Pons (tissue), 1 donor: ENCODE data around the gene CCDC183.
"Not testable (repeated sequence)": the region's sequence is repeated elsewhere in the genome, so short reads cannot be mapped to it uniquely, and the experiment has no call there.

Source experiments
- DNase-seq: peaks from one replicate; pipeline ENCODE4 v3.0.0-alpha.2; 2016; ENCODE audit warnings: low spot score

CCDC183 gene

DNA sequence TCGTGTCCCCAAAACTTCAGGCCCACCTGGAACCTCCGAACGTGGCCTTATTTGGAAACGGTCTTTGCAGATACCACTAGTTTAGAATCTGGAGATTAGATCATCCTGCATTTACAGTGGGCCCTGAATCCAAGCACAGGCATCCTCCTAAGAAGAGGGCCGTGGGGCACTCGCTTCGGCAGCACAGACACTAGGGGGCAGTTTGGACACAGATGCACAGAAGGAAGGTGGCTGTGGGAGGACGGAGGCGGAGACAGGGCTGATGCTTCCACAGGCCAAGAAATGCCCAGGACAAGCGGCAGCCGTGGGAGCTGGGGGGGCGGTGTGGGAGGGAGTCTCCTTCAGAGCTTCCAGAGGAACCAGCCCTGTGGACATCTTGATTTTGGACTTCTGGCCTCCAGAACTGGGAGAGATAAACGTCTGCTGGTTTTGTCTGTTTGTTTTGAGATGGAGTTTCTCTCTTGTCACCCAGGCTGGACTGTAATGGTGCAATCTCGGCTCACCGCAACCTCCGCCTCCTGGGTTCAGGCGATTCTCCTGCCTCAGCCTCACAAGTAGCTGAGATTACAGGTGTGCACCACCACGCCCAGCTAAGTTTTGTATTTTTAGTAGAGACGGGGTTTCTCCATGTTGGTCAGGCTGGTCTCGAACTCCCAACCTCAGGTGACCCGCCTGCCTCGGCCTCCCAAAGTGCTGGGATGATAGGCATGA is 35.1 kb upstream of the CCDC183 start:
- DNase-seq, result peak; percentile 65

DNA sequence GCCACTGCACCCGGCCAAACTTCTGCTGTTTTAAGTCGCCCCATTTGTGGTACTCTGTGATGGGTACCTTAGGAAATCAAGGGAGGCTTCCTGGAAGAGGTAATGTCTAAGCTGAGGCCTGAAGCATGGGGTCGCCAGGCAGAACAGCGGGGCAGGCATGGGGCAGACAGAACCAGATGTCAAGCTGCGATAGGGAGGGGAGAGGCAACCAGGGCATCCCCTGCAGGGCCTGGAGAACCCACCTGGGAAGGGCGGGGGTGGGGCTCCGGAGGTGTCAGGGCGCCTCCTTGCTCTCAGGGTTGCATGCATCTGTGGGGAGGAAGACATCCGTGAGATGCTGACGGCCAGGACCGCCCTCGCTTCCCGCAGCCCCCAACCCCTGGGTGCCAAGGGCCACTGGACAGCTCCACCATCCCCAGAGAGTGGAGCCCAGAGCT is 34.6 kb upstream of the CCDC183 start:
- no peak for DNase-seq

DNA sequence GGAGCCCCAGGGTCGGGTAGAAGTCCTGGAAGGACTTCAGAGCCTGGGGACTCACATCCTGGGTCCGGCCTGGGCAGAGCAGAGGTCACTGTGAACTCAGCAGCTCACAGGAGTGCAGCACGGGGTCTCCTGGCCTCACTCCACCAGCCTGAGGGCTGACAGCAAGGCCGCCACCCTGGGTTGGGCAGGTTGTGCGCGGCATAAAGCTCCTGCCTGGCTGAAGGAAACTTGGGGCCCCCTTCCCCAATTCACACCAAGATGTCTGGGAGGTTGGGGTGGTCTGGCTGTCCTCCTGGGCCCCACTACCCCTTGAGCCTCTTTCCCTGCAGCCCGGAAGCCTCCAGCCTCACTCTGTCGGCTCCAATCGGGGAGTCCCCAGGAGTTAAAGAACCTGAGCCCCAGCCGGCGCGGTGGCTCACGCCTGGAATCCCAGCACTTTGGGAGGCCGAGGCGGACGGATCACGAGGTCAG is 33.9 kb upstream of the CCDC183 start:
- no peak for DNase-seq

DNA sequence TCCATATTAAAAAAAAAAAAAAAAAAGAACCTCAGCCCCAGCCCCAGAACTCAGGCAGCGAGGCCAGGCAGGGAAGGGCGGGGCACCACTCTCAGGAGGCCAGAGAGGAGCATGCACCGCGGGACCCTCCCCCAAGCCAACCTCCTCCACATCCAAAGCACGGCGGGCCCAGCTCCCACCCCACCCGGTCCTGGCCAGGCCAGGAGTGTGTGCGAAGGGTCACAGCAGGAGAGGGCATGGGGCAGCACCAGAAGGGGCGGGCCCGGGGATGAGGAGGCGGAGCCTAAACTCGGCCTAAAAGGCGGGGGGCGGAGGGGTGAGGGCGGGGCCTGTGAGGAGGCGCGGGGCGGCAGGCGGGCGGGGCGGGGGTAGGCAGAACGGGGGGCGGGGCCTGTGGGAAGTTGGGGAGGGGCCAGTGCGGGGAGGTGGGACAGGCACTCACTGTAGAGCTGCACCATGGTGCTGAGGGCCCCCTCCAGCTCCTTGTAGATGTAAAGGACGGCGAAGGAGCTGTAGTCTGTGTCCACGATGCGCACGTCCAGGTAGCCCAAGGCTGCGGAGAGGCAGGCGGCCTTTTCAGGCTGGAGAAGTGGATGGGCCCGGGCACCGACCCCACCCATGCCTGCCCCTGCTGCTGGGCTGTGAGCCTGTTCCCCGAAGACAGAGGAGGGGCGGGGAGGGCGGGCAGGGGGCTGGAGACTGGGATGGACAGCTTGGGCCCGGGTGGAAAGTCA is 33.1 kb upstream of the CCDC183 start:
- no peak for DNase-seq

DNA sequence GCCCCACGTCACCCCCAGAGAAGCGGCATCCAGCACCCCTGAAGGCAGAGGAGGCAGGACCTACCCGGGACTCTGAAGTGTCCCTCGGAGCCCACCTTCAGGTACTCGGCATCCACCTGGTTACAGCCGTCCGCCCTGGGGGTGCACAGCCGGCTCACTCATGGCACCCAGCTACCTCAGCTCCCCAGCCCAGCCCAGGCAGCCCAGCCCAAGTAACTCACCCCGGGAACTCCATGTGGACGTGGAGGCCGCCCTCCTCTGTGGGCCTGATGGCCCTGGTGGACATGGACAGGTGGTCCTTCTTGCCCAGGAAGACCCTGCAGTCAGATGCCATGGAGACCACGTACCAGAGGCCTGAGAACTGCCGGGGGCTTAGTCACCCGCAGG is 32.5 kb upstream of the CCDC183 start:
- DNase-seq, result no peak

DNA sequence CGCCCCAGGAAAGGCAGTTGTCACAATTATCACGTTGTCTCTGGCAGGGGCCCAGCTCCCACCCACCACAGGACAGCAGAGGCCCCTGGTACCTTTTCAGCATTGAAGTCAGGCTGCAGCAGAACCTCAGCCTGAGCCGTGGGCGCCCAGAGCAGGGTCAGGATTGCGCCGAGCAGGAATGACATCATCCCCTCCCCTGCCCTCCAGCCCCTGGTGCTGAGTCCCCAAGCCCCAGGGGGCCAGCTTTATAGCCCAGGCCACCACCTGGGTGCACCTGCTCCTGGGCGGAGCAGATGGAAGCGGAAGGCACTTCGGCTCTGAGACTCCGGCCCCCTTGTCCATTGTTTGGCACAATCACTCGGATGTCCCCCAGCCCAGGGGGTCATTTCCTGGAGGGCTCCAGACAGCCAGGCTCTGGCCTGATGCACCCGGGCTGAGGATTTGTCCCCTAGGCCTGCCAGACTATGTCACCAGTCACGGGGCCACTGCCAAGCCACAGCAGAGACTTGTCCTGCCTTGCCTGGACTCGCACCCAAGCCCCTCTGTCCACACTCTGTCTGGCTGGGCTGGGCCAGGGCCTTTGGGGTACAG is 31.7 kb upstream of the CCDC183 start, which contains the start of gene LCN15:
Gene LCN15, minus strand, starts transcription at position 218 of the 591 bp plus-strand sequence. Its CDS starts 30 bp downstream, at position 188.
- no peak for DNase-seq

DNA sequence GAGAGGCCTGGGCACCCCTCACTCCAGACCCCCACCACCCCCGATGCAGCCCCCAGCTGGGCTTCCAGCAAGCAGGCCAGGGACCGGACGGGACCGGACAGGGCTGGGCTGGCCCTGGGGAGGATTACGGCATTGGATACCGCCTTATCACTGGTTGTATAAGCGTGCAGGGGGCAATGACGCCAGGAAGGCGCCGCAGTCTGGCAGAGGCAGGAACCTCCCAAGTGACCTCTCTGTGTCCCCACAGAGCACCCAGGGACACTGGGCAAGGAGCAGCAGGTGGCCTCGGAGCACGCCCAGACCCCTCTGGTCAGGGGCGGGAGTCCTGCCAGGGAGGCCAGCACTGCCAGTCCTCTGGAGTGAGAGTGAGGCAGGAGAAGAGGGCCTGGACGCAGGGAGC is 31.1 kb upstream of the CCDC183 start:
- no peak for DNase-seq

DNA sequence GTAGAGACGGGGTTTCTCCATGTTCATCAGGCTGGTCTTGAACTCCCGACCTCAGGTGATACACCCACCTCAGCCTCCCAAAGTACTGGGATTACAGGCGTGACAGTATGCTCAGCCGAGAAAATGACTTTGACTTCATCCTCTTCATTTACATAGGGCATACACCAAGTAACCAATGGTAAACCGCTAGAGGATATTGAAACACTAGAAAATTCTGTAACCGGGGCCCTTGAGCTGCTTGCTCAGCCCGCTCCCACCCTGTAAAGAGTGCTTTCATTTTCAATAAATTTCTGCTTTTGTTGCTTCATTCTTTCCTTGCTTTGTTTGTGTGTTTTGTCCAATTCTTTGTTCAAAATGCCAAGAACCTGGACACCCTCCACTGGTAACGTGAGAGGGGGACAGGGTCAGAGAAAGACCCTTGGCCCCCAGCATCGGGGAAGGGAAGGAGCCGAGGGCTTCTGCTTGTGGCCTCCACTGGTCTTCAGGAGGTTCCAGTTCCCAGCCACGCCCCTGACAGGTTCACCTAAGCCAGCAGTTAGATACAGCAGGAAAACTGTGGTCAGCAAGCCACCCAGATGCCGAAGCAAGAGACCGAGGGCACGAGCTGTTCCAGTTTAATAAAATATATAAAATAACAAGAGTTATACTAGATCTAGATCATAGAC is 30.3 kb upstream of the CCDC183 start:
- DNase-seq, result not testable (repeated sequence)

DNA sequence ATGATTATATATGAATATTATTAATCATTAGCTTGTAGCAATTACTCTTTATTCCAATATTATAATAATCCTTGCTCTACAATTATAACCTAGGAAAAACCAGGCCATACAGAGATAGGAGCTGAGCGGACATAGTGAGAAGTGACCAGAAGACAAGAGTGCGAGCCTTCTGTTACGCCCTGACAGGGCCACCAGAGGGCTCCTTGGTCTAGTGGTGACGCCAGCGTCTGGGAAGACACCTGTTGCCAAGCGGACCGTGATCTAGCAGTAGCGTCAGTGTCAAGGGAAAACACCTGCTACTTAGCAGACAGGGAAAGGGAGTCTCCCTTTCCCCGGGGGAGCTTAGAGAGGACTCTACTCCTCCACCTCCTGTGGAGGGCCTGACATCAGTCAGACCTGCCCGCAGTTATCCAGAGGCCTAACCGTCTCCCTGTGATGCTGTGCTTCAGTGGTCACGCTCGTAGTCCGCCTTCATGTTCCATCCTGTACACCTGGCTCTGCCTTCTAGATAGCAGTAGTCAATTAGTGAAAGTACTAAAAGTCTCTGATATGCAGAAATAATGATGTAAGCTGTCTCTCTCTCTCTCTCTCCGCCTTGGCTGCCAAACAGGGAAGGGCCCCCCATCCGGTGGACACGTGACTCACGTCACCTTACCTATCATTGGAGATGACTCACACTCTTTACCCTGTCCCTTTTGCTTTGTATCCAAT is 29.6 kb upstream of the CCDC183 start:
- DNase-seq, result peak; percentile 65

DNA sequence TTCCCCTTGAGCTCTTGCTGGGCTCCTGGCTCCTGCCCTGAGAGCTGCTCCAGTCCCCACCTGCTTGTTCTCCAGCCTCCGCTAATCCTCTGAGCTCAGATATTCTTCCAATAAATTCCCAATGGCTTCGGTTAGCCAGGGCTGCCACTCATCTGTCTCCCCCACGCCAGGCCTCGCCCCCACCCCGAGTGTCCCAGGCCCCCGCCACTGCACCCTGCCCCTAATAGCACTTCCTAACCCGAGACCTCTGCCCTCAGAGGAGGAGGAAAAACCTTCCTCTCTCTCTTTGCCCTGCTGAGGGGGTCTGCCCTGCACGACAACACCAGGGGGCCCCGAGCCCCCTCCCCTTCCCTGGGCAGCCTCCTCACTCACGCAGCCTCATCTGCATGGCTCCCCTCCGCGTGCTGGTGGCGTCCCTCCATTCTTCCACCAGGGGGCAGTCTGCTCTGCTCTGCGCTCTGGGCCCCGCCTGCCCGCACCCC is 26.4 kb upstream of the CCDC183 start:
- no peak for DNase-seq

DNA sequence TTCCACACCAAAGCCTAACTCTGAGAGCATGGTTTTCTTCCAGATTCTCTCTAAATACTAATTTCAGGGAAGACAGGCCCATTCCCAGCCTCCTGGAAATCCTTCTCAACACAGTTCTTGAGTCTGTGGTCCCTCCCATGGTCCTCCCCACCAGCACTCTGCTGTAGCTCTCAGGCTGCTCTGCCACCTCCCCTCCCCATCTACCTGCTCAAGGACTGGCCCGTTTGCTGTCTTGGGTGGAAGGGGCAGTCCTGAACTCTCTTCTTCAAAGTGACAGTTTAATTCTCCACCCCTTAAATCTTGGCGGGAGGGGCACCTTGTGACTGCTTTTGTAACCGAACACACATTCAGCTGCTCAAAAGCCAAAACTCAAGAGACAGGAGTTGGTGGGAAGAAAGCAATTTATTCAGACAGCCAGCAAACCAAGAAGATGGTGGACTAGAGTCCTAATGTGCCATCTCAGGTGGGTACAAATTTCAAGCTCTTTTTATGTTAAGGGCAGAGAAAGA is 24.2 kb upstream of the CCDC183 start:
- DNase-seq, result no peak

DNA sequence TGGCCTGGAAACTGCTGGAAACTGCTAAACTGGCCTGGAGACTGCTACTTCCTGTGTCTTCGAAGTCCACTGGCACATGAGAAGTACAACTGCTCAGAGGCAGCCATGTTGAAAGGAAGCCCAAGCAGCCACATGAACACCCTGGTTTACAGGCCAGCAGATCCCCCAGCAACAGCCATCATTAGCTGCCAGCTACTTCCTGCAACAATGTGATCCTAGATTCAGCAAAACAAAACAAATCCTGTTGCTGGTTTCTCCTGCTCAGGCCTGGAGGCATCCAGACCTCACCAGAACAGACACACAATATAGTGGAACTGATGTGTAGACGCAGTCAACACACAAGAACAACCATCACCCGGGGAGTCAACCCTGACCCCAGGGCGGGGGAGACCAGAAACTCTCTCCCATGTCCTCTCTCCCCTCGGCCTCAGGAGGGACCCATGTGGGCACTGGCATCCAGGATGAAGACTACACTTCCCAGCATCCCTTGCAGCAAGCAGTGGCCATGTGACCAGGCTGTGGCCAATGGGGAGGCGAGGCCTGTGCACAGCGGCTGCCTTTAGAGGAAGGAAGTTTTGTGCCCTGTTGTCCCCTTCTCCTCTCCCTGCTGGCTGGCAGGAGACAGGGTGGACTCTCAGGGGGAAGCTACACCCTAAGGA is 22.6 kb upstream of the CCDC183 start:
- DNase-seq, result no peak

DNA sequence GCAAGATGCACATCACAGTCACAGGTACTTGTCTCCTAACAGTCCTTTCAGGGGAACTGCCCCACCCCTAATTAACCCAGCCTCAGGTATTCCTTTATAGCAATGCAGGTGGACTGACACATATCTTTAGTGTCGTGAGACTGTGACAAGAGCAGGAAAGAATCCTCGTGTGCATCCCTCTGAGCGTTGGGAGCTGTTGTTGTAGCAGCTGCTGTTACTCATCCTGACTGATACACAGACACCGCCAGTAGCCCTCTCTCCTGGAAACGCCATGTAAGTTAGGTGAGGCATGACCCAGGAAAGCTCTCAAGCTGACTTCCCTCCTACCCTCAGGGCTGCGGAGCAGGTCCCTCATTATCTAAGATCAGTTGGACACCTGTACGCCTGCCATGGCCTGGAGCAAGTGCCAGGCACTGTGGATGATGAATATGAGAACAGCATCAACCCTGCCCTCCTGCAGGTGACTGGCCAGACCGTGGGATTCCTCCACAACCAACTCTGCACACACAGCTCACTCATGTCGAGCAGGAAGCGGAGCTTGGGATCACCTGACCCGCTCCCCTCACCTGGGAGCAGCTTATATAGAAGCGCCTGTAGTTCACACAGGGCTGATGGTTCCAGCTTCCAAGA is 21.6 kb upstream of the CCDC183 start:
- no peak for DNase-seq

DNA sequence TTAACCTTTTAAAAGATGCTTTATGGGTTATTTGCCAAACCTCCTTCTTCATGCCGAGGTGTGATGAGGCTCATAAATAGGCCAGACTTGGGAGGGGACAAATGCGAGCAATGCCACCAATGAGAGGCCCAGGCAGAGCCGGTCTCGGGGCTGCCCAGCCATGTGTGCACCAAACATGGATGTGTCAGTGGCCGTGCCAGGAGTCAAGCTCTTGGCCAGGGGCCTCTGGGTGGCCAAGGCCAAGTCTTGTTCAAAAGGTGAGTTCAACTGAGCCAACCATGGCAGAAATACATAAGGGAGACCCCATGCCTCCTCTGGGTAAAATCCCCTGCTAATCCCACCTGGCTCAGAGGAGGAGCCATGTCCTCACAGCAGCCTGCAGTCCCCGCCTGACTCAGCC is 20.9 kb upstream of the CCDC183 start:
- DNase-seq, result no peak

DNA sequence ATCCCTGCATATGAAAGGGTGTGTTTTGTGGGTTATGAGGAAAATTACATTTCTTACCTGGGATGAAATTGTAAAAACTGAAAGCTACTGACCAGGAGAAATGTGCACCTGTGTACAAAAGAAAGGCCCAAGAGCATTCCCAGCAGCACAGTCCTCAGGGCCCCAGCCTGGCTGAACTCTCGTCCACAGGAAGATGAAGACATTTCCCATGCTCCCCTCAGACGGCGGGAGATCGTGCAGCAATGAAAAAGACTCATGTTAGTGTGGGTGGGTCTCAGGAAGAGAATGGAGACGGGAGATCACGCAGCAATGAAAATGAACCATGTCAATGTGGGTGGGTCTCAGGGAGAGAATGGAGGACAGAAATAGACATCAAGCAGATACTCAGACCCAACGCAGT is 19.2 kb upstream of the CCDC183 start:
- DNase-seq, result no peak

DNA sequence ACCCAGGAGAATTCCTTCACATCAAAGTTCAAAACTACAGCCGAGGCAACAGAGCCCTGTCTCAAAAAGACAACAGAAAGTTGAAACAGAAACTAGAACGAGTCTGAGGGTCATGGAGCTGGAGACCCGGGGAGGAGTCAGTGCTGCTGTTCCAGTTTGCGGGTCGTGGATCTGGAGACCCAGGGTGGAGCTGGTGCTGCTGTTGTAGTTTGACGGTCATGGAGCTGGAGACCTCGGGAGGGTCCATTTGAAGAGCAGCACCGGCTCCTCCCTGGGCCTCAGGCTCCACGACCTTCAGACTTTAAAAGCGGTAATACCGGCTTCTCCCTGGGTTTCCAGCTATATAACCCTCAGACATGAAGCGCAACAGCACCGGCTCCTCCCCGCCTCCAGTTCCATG is 18.8 kb upstream of the CCDC183 start:
- no peak for DNase-seq

DNA sequence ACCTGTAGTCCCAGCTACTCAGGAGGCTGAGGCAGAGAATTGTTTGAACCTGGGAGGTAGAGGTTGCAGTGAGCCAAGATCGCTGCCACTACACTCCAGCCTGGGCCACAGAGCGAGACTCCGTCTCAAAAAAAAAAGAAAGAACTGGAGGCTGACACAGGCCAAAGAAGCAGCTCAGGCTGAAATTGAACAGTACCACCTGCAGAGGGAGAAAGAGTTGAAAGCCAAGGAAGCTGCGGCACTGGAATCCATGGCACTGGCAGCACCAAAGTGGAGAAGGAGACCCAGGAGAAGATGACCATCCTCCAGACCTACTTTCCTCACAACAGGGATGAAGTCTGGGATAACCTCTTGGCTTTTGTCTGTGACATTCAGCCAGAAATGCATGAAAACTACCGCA is 16.3 kb upstream of the CCDC183 start:
- no peak for DNase-seq

DNA sequence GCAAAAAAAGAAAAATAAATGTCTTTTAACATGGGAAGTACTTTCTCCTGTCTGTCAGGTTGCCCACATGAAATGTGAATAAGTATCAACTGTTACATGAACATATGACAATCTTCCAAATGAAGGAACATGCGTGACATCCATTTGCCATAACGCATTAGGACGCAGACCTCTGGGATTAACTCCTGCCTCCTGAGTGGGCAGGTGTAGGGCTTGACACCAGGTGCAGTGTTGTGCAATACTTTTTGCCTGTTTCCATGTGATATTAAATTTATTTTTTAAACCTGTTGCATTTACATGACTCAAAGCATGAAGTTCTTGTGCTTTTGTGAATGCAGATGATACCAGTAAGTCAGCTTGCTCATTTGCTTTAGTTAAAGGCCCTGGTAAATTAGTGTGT is 13.7 kb upstream of the CCDC183 start:
- no peak for DNase-seq

DNA sequence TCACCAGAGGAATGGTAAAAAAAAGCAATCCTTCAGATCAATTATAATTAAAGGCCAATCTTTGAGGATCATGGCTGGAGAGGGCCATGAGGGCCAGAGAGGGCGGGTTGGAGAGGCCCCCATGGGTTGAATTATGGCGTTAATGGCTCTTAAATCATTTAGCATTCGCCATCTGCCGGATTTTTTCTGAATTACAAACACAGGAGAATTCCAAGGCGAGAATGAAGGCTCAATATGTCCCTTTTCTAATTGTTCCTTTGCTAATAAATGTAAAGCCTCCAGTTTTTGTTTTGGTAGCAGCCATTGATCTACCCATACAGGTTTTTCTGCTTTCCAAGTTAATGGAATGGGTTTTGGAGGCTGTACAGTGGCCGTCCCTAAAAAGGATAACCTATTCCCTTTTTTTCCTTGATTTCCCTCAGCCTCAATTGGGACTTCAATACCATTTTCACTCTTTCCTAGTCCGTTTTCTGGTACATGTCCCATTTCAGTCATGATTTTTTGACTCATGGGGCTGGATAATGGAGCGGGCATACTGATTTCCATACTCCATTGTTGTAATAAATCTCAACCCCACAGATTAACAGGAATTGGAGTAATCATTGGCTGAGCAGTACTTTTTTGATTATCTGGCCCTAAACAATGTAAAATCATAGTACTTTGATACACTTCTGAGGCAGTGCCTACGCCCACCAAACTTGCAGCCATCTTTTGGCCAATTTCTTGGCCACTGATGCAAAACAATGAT is 11.7 kb upstream of the CCDC183 start:
- DNase-seq, result peak; percentile 65

DNA sequence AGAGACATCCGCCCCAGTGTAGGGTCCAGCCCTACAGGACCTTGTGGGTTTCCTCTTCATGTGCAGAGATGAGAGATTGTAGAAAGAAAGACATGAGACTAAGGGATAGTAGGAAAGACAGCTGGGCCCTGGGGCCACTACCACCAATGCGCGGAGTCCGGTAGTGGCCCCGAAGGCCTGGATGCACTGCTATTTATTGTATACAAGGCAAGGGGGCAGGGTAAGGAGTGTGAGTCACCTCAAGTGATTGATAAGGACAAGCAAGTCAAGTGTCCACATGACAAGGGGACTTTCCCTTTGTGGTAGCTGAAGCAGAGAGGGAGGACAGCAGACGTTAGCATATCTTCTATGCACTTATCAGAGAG is 11.2 kb upstream of the CCDC183 start:
- no peak for DNase-seq
